DMS114 treated with DMSO at 0.1 percent for 48 hours (cell line): Measurements from ENCODE around the gene NFYA.
"Not testable (repeated sequence)": the region's sequence is repeated elsewhere in the genome, so short reads cannot be mapped to it uniquely, and the experiment has no call there.

Source experiments
- DNase-seq: peaks from one replicate; lab custom pipeline; 2025; ENCODE audit not compliant: unreplicated experiment; lab: John Stamatoyannopoulos, UW

NFYA gene

DNA sequence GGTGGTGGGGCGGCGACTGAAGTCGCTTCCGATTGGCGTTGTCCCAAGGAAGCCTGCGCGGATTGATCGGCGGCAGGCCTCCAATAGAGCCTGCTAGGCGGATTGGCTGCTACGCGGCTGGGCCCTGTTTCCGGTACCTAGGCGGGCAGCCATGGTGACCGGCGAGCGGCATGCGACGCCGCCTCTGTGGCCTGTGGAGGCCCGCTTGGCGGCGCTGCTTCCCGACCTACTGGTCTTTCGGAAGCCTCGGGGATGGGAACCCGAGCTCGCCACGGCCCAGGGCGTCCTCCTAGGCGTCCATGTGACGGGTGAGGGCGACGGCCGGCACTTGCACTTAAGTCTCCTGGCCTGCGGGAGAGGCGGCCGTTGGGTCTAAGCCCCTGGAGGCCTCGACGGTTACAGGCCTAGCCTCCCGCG is 28.1 kb downstream of the NFYA start:
- no peak for DNase-seq

DNA sequence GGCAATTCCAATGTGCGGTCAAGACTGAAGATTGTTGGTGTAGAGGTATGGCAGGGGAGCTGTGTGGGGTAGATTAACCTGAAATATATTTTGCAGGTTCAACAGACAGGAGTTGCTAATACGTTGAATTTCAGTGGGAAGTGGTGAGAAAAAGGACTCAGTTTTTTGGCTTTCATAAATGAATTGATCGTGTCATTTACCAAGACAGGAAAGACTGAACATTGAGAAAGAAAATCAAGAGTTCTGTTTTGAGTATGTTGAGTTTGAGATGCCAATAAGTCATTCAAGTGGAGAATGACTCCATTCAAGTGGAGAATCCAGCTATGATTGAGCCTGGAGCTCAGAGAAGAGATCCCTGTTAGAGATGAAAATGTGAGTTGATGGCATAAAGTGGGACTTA is 31.1 kb downstream of the NFYA start:
- DNase-seq = no peak

DNA sequence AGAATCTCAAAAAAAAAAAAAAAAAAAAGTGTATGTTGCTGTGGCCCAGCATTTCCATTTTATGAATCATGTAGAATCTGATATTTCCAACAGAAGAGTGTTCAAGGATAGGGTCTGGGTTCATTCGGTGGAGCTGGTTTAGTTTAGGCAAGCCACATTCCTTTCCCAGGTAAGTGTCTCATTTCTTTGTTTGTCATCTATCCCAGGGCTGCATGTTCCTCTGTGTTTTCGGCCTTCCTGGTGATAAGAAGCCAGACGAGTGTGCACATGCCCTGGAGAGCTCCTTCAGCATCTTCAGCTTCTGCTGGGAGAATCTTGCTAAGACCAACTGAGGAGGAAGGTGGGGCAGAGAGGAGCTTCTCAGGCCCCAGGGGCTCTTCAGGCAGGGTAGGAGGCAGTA is 38.2 kb downstream of the NFYA start:
- DNase-seq = no peak

DNA sequence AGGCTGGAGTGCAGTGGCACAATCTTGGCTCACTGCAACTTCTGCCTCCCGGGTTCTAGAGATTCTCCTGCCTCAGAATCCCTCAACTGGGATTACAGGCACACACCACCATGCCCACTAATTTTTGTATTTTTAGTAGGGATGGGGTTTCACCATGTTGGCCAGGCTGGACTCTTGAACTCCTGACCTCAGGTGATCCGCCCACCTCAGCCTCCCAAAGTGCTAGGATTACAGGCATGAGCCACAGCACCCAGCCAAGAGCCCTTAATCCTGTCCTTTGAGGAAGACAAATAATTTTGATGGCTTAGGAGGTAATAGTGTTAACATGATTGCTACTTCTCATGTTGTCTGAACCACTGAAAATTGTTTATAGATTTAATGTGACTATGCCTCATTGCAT is 42.3 kb downstream of the NFYA start:
- DNase-seq = not testable (repeated sequence)

DNA sequence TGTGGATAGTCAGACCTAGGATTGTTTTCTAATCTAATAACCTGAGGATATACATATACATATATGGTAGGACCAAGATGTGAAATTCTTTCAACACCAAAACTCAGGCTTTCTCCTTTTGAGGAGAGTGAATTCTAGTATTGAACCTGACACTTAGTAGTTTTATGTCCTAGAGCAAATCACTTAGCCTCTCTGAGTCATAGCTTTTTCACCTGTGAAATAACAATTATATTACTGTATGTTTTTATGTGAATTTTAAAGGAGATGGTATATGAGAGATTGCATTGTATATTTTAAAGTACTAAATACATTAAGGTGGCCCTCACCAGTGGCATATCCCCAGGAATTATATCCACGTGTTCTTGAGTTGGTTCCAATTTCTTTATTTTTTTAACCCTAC is 46.7 kb downstream of the NFYA start:
- DNase-seq = no peak

DNA sequence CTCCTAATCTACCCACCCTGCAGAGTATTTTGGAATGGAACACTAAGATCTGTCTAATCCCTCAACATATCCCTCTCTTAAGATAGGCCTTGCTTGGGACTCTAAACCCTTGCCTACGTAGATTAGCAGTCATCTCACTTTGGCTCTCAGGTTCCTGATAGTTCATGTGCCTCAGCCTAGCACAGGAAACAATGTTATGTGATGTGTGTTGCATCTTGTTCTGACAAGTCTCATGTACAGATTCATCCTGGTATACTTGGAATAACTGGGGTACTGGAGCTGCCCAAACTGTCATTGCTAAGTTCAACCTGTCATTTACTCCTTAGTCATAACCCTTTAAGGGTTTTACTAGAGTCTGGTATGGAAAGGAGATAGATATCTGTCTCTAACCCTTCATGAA is 47.3 kb downstream of the NFYA start:
- DNase-seq = no peak

DNA sequence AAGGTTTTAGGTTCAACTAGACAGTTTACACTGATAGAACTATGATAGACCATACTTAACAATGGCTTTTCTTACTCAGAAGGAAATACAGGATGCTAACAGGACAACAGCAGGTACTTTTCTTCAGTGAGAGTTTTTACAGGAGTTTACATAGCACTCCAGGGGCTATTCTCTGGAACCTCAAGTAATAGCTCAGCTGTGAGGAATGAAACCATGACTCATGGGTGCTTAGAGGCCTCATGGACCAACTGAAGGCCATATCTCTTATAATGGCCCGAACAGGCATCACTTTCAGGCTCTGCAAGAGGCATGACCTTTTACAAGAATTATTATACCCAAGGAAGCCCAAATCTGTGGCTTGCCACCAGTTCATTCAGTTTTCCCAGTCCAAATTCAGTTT is 49.6 kb downstream of the NFYA start:
- no peak for DNase-seq

DNA sequence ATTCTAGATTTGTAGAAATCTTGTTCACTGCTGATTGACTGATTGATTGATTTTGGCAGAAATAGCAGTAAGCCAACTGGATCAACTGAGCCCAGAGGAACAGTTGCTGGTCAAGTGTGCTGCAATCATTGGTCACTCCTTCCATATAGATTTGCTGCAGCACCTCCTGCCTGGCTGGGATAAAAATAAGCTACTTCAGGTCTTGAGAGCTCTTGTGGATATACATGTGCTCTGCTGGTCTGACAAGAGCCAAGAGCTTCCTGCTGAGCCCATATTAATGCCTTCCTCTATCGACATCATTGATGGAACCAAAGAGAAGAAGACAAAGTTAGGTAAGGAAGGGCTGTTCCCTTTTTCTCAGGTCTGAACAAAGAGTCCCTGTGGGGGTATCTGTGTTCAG is 50.1 kb downstream of the NFYA start:
- no peak for DNase-seq

DNA sequence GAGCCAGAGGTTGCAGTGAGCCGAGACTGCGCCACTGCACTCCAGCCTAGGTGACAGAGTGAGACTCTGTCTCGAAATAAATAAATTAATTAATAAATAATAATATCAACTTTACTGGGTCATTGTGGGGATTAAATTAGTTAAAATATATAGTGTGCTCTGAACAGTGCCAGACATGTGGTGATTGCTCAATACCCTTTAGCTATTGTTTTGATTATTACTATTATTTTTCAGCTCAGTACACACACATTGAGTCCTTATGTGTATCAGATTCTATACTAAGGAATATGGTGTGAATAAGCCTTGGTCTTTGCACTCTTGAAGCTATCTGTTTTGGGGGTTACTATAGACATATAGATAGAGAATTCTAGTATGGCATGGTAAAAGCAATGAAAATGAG is 52.5 kb downstream of the NFYA start:
- no peak for DNase-seq

DNA sequence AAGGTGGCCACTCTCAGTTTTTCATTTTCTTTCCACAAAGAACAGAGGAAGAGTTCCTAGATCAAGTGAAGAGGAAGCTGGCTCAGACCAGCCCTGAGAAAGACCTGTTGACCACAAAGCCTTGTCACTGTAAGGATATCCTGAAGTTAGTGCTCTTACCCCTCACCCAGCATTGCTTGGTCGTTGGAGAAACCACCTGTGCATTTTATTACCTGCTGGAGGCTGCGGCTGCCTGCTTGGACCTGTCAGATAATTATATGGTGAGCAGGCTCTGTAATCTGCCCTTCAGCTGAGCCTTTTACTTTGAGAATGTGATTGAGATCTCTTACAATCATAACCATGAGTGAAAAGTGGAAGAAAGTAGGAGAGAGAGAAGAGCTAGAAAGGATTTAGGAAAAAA is 59.5 kb downstream of the NFYA start:
- no peak for DNase-seq

DNA sequence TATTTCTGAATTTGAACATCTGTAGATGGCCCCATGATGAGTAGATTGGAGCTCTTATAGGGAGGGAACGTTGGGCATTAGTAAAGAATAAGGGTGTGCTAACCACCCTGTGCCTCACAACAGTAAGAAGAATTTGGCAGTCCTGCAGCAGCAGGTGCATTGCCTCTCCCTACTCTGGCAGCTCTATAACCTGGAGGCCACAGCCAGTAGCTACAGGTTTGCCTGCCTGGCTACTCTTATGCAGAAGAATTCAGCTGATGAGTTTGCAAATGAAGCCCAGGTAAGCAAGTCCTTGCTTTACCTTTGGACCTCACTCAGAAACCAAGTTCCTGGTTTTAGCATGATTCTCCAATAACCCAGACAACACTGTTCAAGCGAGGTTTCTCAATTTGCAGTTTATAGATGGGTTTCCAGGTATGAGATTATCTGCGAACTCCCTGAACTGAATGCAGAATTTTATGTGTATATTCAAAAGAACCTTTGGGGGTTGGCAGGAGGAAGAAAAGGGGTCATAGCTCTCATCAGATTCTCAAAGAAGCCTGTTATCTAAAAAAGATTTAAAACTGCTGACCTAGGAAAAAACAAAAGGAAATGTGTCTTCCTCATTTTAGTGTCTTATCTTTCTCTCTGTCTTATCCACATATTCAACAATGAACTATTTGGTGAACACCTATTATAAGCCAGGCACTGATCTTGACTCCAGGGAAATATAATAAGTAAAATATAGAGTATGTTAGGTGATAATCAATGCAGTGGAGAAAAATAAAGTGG is 62.5 kb downstream of the NFYA start:
- DNase-seq = no peak

DNA sequence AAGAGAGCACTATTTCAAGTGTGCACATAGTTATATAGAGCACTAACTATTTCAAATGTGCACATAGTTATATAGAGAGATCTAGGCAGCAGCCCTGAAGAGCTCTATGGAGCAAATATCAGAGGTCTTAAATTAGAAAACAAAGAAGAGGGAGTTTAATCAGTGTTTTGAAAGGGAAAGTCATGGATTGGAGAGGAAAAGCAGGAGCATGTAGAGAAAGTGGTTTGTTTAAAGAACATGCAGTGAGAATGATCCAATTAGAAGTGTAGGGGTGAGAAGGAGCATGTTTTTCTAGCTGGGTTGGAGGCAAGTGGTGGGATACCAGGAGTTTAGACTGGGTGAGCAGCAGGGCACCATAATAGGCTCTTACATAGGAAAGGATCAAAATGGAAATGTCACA is 64.1 kb downstream of the NFYA start:
- DNase-seq = no peak

DNA sequence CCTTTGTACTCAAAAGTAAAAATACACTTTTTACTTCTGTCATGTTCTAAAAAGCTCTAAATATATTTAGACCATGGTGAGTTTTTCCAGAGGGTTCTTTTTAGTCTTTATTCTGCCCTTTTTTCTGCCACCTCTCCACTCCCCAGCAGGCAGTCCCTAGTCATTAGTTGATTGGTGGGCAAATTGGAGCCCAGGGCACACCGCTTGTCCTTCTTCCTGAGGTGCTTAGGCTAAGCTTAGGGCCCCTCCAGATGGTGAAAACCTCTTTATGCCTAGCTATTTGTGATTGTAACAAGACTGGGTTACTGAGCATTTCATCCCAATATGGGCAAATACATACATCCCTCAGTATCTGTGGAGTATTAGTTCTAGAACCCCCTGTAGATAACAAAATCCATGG is 75.1 kb downstream of the NFYA start:
- no peak for DNase-seq
